Activated CD8-positive, alpha-beta T cell treated with anti-CD3 and anti-CD28 coated beads for 36 hours (primary cell): ENCODE measurements around the gene EXOSC9. TPM values are rescaled to one million over a fixed set of nuclear protein-coding genes. Genes with fewer than 3 reads are reported as not detected.

Experiments used
- ATAC-seq: fragments of 200-7000 bp; cut with Tn5 transposase; one replicate; pipeline ENCODE4 v1.10.0; 2021; ENCODE audit warnings: mild to moderate bottlenecking, moderate library complexity
- CTCF ChIA-PET: fragments of 350-600 bp; sonication (Branson Sonifier 250); formaldehyde crosslinking; loops from one replicate; lab custom pipeline; 2021; ENCODE audit warnings: antibody characterized with exemption; lab: Charles Lee
- POLR2A ChIA-PET: fragments of 350-600 bp; sonication (Branson Sonifier 250); formaldehyde crosslinking; loops from one replicate; lab custom pipeline; 2021; ENCODE audit warnings: antibody characterized with exemption; lab: Charles Lee
- DNase-seq: peaks from one replicate; pipeline ENCODE4 v3.0.0-alpha.2; 2020
- H3K27ac Mint-ChIP-seq: one replicate; pipeline ENCODE4 v1.8.0; 2021; ENCODE audit warnings: mild to moderate bottlenecking, mixed read lengths
- H3K27me3 Mint-ChIP-seq: one replicate; pipeline ENCODE4 v1.8.0; 2021; ENCODE audit warnings: mixed read lengths
- H3K36me3 Mint-ChIP-seq: one replicate; pipeline ENCODE4 v1.8.0; 2021; ENCODE audit warnings: low read depth, mixed read lengths
- H3K4me1 Mint-ChIP-seq: one replicate; pipeline ENCODE4 v1.8.0; 2021; ENCODE audit warnings: low read depth, mixed read lengths
- H3K4me3 Mint-ChIP-seq: one replicate; pipeline ENCODE4 v1.8.0; 2021; ENCODE audit warnings: mild to moderate bottlenecking, moderate library complexity, mixed read lengths
- H3K9me3 Mint-ChIP-seq: one replicate; pipeline ENCODE4 v1.8.0; 2021; ENCODE audit warnings: mixed read lengths
- intact Hi-C: fragments of 100-400 bp; cut with micrococcal nuclease; formaldehyde crosslinking; loops from one replicate; pipeline ENCODE4 v1.10.0; 2022
- total RNA-seq, 2 experiments: library from RNA; stranded (reverse); gene quantifications; one replicate each; pipeline ENCODE4 v1.2.3, GENCODE V29; 2021
- TF ChIP-seq, protein P1 (sequence below): fragments of 200-600 bp; IDR thresholded peaks from one replicate; pipeline ENCODE4 v1.8.0; 2022; ENCODE audit warnings: antibody characterized with exemption, mild to moderate bottlenecking

The EXOSC9 gene
- total RNA-seq, 2 experiments from 2014 or later: 75.8 to 76.8 TPM

GRCh38 chr4:121783210-121783609 lies 17.9 kb upstream of the EXOSC9 start:
- Mint-ChIP-seq H3K36me3 (no peaks in the 10 kb centered on the region), H3K4me3 (no peak overlapping the region), H3K4me1 (no peaks in the 10 kb centered on the region), H3K27ac (no peak overlapping the region), H3K9me3 (peaks cover 3% of the 10 kb centered on the region), H3K27me3 (peaks cover 29% of the 10 kb centered on the region)
- TF ChIP-seq, protein P1, sequence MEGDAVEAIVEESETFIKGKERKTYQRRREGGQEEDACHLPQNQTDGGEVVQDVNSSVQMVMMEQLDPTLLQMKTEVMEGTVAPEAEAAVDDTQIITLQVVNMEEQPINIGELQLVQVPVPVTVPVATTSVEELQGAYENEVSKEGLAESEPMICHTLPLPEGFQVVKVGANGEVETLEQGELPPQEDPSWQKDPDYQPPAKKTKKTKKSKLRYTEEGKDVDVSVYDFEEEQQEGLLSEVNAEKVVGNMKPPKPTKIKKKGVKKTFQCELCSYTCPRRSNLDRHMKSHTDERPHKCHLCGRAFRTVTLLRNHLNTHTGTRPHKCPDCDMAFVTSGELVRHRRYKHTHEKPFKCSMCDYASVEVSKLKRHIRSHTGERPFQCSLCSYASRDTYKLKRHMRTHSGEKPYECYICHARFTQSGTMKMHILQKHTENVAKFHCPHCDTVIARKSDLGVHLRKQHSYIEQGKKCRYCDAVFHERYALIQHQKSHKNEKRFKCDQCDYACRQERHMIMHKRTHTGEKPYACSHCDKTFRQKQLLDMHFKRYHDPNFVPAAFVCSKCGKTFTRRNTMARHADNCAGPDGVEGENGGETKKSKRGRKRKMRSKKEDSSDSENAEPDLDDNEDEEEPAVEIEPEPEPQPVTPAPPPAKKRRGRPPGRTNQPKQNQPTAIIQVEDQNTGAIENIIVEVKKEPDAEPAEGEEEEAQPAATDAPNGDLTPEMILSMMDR: no peak
- ChIA-PET CTCF (no interaction called here), POLR2A (no interaction called here)
- no peak for ATAC-seq
- no peak for DNase-seq
- intact Hi-C loops: no loop called here

GRCh38 chr4:121784401-121784800 lies 16.7 kb upstream of the EXOSC9 start:
- TF ChIP-seq, protein P1: no peak
- no peak for DNase-seq
- intact Hi-C loops: no loop called here
- ATAC-seq: no peak
- peaks cover 6% of the 10 kb centered on the region for H3K4me1 Mint-ChIP-seq
- peaks cover 3% of the 10 kb centered on the region for H3K9me3 Mint-ChIP-seq
- no peaks in the 10 kb centered on the region for H3K36me3 Mint-ChIP-seq
- ChIA-PET POLR2A (no interaction called here), CTCF (interaction anchor here (1.4 kb wide), 1 partner anchor 20 kb away, joined by 3 read pairs; the partner anchor contains the start of gene SMIM43)
- H3K27ac Mint-ChIP-seq: no peak overlapping the region
- no peak overlapping the region for H3K4me3 Mint-ChIP-seq
- H3K27me3 Mint-ChIP-seq: peaks cover 38% of the 10 kb centered on the region

DNA sequence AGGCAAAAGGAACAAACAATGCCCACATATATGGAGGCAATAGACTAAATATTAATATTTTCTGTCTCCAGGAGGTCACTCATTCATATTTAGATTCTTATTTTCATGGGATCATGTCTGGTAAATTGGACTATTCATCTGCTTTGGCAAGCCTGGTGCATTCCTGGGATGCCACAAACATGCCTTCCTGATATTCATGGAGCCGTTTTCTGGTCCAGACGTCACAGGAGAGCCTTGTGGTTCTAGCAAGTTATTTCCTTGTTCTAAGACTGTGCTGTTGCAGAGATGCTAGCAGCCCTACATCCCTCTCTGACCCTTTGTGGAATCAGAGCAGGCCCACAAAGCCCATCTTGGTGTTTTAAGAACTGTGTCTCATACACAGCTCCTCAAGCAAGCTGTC lies 16.1 kb upstream of the EXOSC9 start:
- peaks cover 38% of the 10 kb centered on the region for H3K27me3 Mint-ChIP-seq
- CTCF ChIA-PET: interaction anchor here (1.4 kb wide), 1 partner anchor 20 kb away, joined by 3 read pairs; the partner anchor contains the start of gene SMIM43

GRCh38 chr4:121785479-121785878 lies 15.6 kb upstream of the EXOSC9 start:
- Mint-ChIP-seq H3K9me3 (peaks cover 3% of the 10 kb centered on the region), H3K4me3 (no peak overlapping the region), H3K27ac (no peak overlapping the region), H3K4me1 (peaks cover 6% of the 10 kb centered on the region), H3K36me3 (no peaks in the 10 kb centered on the region), H3K27me3 (peaks cover 36% of the 10 kb centered on the region)
- TF ChIP-seq, protein P1: no peak
- ChIA-PET CTCF (interaction anchor here (1.4 kb wide), 1 partner anchor 21 kb away, joined by 3 read pairs; the partner anchor contains the start of gene SMIM43), POLR2A (interaction anchor here (0.6 kb wide), 1 partner anchor 9 kb away, joined by 3 read pairs; no protein-coding TSS in a partner anchor)
- ATAC-seq (no peak), DNase-seq (no peak)
- intact Hi-C loops: no loop called here

More for the DNA sequence above, 16.1 kb upstream of the EXOSC9 start:
- ATAC-seq (no peak), DNase-seq (no peak)
- Mint-ChIP-seq H3K4me1 (peaks cover 6% of the 10 kb centered on the region), H3K27ac (no peak overlapping the region), H3K9me3 (peaks cover 3% of the 10 kb centered on the region), H3K4me3 (no peak overlapping the region), H3K36me3 (no peaks in the 10 kb centered on the region)
- intact Hi-C loops: no loop called here
- TF ChIP-seq, protein P1: no peak
- POLR2A ChIA-PET: interaction anchor here (0.6 kb wide), 1 partner anchor 8 kb away, joined by 3 read pairs; no protein-coding TSS in a partner anchor

GRCh38 chr4:121786221-121786620 lies 14.9 kb upstream of the EXOSC9 start:
- Mint-ChIP-seq H3K27me3 (peaks cover 32% of the 10 kb centered on the region), H3K4me1 (peaks cover 6% of the 10 kb centered on the region), H3K27ac (no peak overlapping the region), H3K9me3 (peaks cover 3% of the 10 kb centered on the region), H3K4me3 (no peak overlapping the region), H3K36me3 (no peaks in the 10 kb centered on the region)
- intact Hi-C loops: no loop called here
- ChIA-PET POLR2A (no interaction called here), CTCF (interaction anchor here (0.6 to 0.9 kb wide), 2 partner anchors 8 to 190 kb away, joined by 3 read pairs; no protein-coding TSS in a partner anchor)
- TF ChIP-seq, protein P1: no peak
- ATAC-seq (no peak), DNase-seq (no peak)
